Stimulated activated naive B cell treated with anti-CD40 and anti-IgM and Interleukin-4, amounts not matched to agents 10 μg/mL and 1 μg/mL and 100 μg/mL, for 72 hours (primary cell): ENCODE measurements around the gene CCDC188.

Experiments used
- ATAC-seq, 2 donors: fragments of 150-1000 bp; cut with Tn5 transposase; replicated peaks; 2 replicates each; pipeline ENCODE4 v1.10.0; 2021; ENCODE audit warnings: moderate library complexity in 1 of 2
- DNase-seq: peaks from one replicate; pipeline ENCODE4 v3.0.0; 2021
- H3K27ac Mint-ChIP-seq: one replicate; pipeline ENCODE4 v1.8.0; 2022; ENCODE audit warnings: mild to moderate bottlenecking, mixed read lengths
- H3K27me3 Mint-ChIP-seq, 2 donors: one replicate each; pipeline ENCODE4 v1.8.0; 2022; ENCODE audit warnings: mixed read lengths in 2 of 2
- H3K36me3 Mint-ChIP-seq, 2 donors: one replicate each; pipeline ENCODE4 v1.8.0; 2022; ENCODE audit warnings: mixed read lengths in 2 of 2, mild to moderate bottlenecking in 1 of 2
- H3K4me1 Mint-ChIP-seq, 2 donors: one replicate each; pipeline ENCODE4 v1.8.0; 2022; ENCODE audit warnings: mixed read lengths in 2 of 2, mild to moderate bottlenecking in 1 of 2
- H3K4me3 Mint-ChIP-seq, 2 donors: one replicate each; pipeline ENCODE4 v1.8.0; 2022; ENCODE audit warnings: mild to moderate bottlenecking in 2 of 2, mixed read lengths in 2 of 2, moderate library complexity in 1 of 2
- H3K9me3 Mint-ChIP-seq, 2 donors: one replicate each; pipeline ENCODE4 v1.8.0; 2022; ENCODE audit warnings: mixed read lengths in 2 of 2, mild to moderate bottlenecking in 1 of 2

Gene CCDC188

GRCh38 chr22:20113551-20114310 lies 37.1 kb downstream of the CCDC188 start:
- Mint-ChIP-seq H3K27me3 (no peaks in the 10 kb centered on the region), H3K9me3 (no peaks in the 10 kb centered on the region), H3K36me3 (peaks cover 30 to 46% of the 10 kb centered on the region in 2 donors), H3K4me1 (peaks cover 40 to 67% of the 10 kb centered on the region in 2 donors), H3K27ac (peak overlapping the region; percentile 93), H3K4me3 (peak overlapping the region in 1 of 2 donors; percentile 52)
- ATAC-seq (no peak), DNase-seq (no peak)

GRCh38 chr22:20112623-20113511 lies 38.0 kb downstream of the CCDC188 start:
- peak overlapping the region; percentile 17 to 30 for H3K4me3 Mint-ChIP-seq
- no peaks in the 10 kb centered on the region for H3K27me3 Mint-ChIP-seq
- H3K4me1 Mint-ChIP-seq = peaks cover 38 to 64% of the 10 kb centered on the region in 2 donors

DNA sequence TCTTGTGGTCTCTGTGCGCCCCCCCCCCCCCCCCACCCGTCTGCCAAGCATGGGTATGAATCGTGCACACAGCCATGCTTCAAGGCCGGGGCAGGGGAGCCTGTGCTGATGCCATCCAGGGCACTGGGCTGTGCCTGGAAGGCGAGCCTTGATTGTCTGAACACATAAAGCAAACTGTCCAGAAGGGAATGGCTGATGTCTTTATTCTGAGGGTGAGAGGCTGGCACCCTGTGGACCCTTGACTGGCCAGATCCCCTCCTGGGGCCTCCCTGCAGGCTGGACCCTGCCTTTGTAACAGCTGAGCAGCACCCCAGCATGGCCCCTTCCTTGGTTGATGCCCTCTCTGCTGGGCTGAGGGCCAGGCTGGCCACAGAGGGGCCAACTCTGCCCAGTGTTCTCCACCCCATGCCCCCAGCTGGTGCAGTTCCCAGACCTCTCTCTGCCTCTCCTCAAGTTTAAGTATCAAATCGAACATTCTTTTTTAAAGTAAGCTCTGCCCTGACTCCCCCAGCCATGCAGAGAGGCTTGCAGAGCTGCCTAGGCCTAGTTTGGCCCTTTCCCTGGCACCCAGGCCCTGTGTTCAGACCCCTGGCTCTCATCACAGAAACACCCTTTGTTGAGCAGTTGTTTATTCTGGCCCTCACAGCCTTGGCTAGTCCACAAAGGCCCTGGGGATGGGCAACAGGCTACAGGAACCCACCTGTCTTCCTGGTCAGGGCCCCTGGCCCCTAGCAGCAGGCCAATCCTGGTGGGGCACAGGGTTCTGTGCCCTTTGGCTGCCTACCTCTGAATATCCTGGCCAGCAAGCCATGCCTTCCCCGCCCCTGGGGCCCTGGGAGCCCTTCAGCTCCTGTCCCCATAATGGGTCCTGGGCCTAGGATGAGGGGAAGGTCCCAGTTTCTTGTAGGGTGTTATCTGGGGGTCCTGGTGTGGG lies 38.9 kb downstream of the CCDC188 start:
- peaks cover 38 to 64% of the 10 kb centered on the region in 2 donors for H3K4me1 Mint-ChIP-seq
- H3K27ac Mint-ChIP-seq = peak overlapping the region; percentile 94
- H3K36me3 Mint-ChIP-seq = peaks cover 32 to 53% of the 10 kb centered on the region in 2 donors
- H3K4me3 Mint-ChIP-seq = peak overlapping the region; percentile 36 to 57
- no peaks in the 10 kb centered on the region for H3K27me3 Mint-ChIP-seq
- DNase-seq = no peak
- no peaks in the 10 kb centered on the region for H3K9me3 Mint-ChIP-seq
- no peak for ATAC-seq

More at GRCh38 chr22:20112623-20113511, 38.0 kb downstream of the CCDC188 start:
- H3K9me3 Mint-ChIP-seq = no peaks in the 10 kb centered on the region
- no peak for DNase-seq
- ATAC-seq = no peak
- H3K27ac Mint-ChIP-seq = peak overlapping the region; percentile 94
- H3K36me3 Mint-ChIP-seq = peaks cover 34 to 45% of the 10 kb centered on the region in 2 donors

- H3K9me3 Mint-ChIP-seq = no peaks in the 10 kb centered on the region
- DNase-seq (peak; percentile 53), ATAC-seq (peak; percentile 73 to 84)
- peak overlapping the region; percentile 44 for H3K27ac Mint-ChIP-seq
- H3K36me3 Mint-ChIP-seq = peaks cover 30 to 51% of the 10 kb centered on the region in 2 donors
- no peaks in the 10 kb centered on the region for H3K27me3 Mint-ChIP-seq
- peaks cover 35 to 59% of the 10 kb centered on the region in 2 donors for H3K4me1 Mint-ChIP-seq
- H3K4me3 Mint-ChIP-seq = no peak overlapping the region
Observed at GRCh38 chr22:20111045-20111688, 39.7 kb downstream of the CCDC188 start.

DNA sequence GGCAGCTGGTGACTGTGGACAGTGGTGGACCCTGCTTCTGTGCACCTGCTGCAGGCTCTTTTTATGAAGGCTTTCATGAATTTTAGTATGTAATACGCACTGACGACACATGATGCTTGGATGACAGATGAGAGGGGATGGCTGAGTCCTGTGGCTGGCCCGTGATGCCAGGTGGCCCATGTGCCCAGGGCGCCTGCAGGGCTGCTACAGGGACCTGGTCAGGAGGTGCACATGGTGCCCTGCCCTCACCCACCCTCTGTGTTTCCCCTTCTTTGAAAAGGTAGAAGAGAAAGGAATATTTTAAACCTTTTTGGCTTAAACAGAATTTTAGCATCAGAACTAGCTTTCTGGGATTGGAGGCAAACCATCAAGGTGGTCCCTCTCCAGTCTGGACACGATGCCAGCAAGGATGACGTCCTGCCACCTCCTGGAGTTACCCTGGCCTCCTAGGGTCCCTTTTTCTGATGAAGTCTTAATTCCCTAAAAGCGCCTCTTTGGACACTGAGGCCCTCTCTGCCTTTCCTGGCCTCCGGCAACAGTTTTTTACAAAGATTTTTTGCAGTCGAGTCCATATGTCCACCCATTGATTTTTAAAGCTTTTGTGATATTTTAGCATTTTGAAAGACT lies 40.4 kb downstream of the CCDC188 start:
- H3K27ac Mint-ChIP-seq = peak overlapping the region; percentile 92
- no peak for DNase-seq
- H3K9me3 Mint-ChIP-seq = no peaks in the 10 kb centered on the region
- ATAC-seq = no peak
- H3K4me3 Mint-ChIP-seq = peak overlapping the region in 1 of 2 donors; percentile 10
- peaks cover 32 to 54% of the 10 kb centered on the region in 2 donors for H3K36me3 Mint-ChIP-seq
- peaks cover 33 to 54% of the 10 kb centered on the region in 2 donors for H3K4me1 Mint-ChIP-seq
- no peaks in the 10 kb centered on the region for H3K27me3 Mint-ChIP-seq

GRCh38 chr22:20109411-20110358 lies 41.2 kb downstream of the CCDC188 start:
- Mint-ChIP-seq H3K9me3 (no peaks in the 10 kb centered on the region), H3K4me1 (peaks cover 28 to 48% of the 10 kb centered on the region in 2 donors), H3K27me3 (no peaks in the 10 kb centered on the region), H3K4me3 (peak overlapping the region in 1 of 2 donors; percentile 61), H3K27ac (peak overlapping the region; percentile 92), H3K36me3 (peaks cover 33 to 54% of the 10 kb centered on the region in 2 donors)
- DNase-seq = no peak
- no peak for ATAC-seq

DNA sequence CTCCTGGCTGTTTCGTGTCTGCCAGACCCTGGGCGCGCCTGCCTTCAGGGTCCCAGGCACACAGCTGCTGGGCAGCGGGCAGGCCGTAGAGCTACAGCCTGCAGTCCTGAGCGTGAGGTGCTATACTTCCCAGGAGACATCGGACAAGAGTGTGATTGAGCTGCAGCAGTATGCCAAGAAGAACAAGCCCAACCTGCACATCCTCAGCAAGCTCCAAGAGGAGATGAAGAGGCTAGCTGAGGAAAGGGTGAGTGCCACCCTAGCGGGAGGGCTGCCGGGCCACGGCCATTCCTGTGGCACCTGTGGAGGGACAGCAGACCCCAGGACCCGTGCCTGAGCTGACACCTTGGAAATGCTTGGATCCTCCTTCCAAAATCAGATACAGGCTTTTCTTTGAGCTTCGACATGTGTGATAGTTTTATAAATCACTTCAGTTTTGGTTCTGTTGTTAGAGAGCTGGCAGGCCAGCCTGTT lies 42.1 kb downstream of the CCDC188 start:
- Mint-ChIP-seq H3K9me3 (no peaks in the 10 kb centered on the region), H3K36me3 (peaks cover 26 to 51% of the 10 kb centered on the region in 2 donors), H3K27me3 (no peaks in the 10 kb centered on the region), H3K4me3 (no peak overlapping the region), H3K27ac (peak overlapping the region; percentile 83), H3K4me1 (peaks cover 22 to 39% of the 10 kb centered on the region in 2 donors)
- DNase-seq (no peak), ATAC-seq (no peak)

GRCh38 chr22:20107951-20108756 lies 42.7 kb downstream of the CCDC188 start:
- Mint-ChIP-seq H3K27ac (peak overlapping the region; percentile 83), H3K36me3 (peaks cover 25 to 56% of the 10 kb centered on the region in 2 donors), H3K4me1 (peaks cover 22 to 33% of the 10 kb centered on the region in 2 donors), H3K9me3 (no peaks in the 10 kb centered on the region), H3K27me3 (no peaks in the 10 kb centered on the region), H3K4me3 (no peak overlapping the region)
- ATAC-seq (no peak), DNase-seq (no peak)

DNA sequence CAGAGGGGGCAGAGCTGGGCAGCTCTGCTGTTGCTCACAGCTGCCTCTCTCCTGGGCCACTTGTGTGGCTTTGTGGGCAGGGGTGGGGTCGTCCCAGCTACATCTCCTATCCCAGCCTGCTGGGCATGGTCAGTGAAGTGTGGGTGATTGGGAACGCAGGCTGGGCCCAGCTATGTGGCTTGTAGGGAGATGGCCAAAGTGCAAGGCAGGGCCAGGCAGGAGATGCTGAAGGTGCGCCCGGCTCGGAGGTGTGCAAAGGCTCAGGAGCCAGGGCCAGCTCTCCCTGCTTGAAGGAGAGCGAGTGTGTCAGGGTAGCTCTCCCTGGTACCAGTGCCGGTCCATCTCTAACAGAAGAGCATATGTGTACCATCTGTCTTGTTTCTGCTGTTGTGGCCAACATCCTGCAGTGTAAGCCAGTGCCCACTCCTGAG lies 43.4 kb downstream of the CCDC188 start:
- peak overlapping the region; percentile 81 for H3K27ac Mint-ChIP-seq
- ATAC-seq (no peak), DNase-seq (no peak)
- H3K36me3 Mint-ChIP-seq = peaks cover 32 to 60% of the 10 kb centered on the region in 2 donors
- H3K9me3 Mint-ChIP-seq = no peaks in the 10 kb centered on the region
- no peak overlapping the region for H3K4me3 Mint-ChIP-seq
- H3K4me1 Mint-ChIP-seq = peaks cover 21 to 26% of the 10 kb centered on the region in 2 donors
- H3K27me3 Mint-ChIP-seq = no peaks in the 10 kb centered on the region

DNA sequence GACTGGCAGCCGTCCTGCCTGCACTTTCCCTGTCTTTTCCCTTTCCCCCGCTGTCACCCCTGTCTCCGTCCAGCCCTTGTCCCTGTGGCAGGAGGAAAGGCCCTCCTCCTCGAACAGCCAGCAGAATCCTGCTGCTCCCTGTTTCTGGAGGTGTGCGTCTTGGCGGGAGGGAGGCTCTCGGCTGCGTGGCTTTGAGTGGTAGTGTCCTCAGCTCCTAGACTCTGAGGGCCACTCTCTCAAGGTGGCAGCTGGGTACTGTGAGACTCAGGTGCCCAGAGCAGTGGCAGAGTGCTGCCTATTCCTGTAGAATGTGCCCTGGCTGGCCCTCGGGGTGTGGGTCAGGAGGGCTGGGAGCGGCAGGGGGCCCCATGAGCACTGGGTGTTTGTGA lies 44.0 kb downstream of the CCDC188 start:
- peaks cover 30 to 62% of the 10 kb centered on the region in 2 donors for H3K36me3 Mint-ChIP-seq
- ATAC-seq (no peak), DNase-seq (no peak)
- no peaks in the 10 kb centered on the region for H3K9me3 Mint-ChIP-seq
- no peaks in the 10 kb centered on the region for H3K27me3 Mint-ChIP-seq
- no peak overlapping the region for H3K4me3 Mint-ChIP-seq
- H3K4me1 Mint-ChIP-seq = peaks cover 18 to 20% of the 10 kb centered on the region in 2 donors
- H3K27ac Mint-ChIP-seq = peak overlapping the region; percentile 79

- peaks cover 15 to 17% of the 10 kb centered on the region in 2 donors for H3K4me1 Mint-ChIP-seq
- ATAC-seq (no peak), DNase-seq (no peak)
- no peaks in the 10 kb centered on the region for H3K9me3 Mint-ChIP-seq
- no peak overlapping the region for H3K27ac Mint-ChIP-seq
- H3K27me3 Mint-ChIP-seq = no peaks in the 10 kb centered on the region
- H3K36me3 Mint-ChIP-seq = peaks cover 27 to 60% of the 10 kb centered on the region in 2 donors
- no peak overlapping the region for H3K4me3 Mint-ChIP-seq
Observed at GRCh38 chr22:20106205-20106848, 44.5 kb downstream of the CCDC188 start.
